HUES64 (cell line): ENCODE data around the gene FPR1.

Experiments
- H3K27ac ChIP-seq: 2 replicates; pipeline ENCODE4 v1.7.0; 2013; ENCODE audit warnings: low read depth, low read length, inconsistent platforms
- H3K27me3 ChIP-seq: 2 replicates; pipeline ENCODE4 v1.6.1; 2013; ENCODE audit warnings: mild to moderate bottlenecking, low read length; ENCODE audit not compliant: insufficient read depth
- H3K36me3 ChIP-seq: 2 replicates; pipeline ENCODE4 v1.6.1; 2013; ENCODE audit warnings: mild to moderate bottlenecking, low read length; ENCODE audit not compliant: insufficient read depth
- H3K4me1 ChIP-seq: 2 replicates; pipeline ENCODE4 v1.6.1; 2013; ENCODE audit warnings: mild to moderate bottlenecking, low read length, moderate library complexity; ENCODE audit not compliant: insufficient read depth
- H3K4me3 ChIP-seq: 2 replicates; pipeline ENCODE4 v1.5.1; 2013; ENCODE audit warnings: mild to moderate bottlenecking, low read length, moderate library complexity
- H3K9ac ChIP-seq: 2 replicates; pipeline ENCODE4 v1.6.1; 2013; ENCODE audit warnings: mild to moderate bottlenecking, low read depth, low read length
- H3K9me3 ChIP-seq: 2 replicates; pipeline ENCODE4 v1.6.1; 2013; ENCODE audit warnings: low read depth, low read length; ENCODE audit not compliant: insufficient read depth
- WGBS: fragments of 150-250, 120-280 bp; methylation state at CpG from one replicate; pipeline ENCODE4 v1.1.7; 2013; ENCODE audit warnings: missing lambda C conversion rate; 5-methylcytosine and 5-hydroxymethylcytosine counted together

FPR1 gene

GRCh38 chr19:51702825-51703574 lies 48.7 kb downstream of the FPR1 start:
- peaks cover 6% of the 10 kb centered on the region; the same call in 1 of the 2 replicates for H3K4me1 ChIP-seq
- H3K9me3 ChIP-seq: no peaks in the 10 kb centered on the region
- peaks cover 40% of the 10 kb centered on the region for H3K36me3 ChIP-seq
- 9% methylated on average over 46 of the region's 46 CpGs for WGBS
- H3K27ac ChIP-seq: peak overlapping the region; percentile 89; the same call in 1 of the 2 replicates
- no peak overlapping the region for H3K9ac ChIP-seq
- H3K27me3 ChIP-seq: no peaks in the 10 kb centered on the region
- peak overlapping the region; percentile 79 for H3K4me3 ChIP-seq

GRCh38 chr19:51702103-51702824 lies 49.4 kb downstream of the FPR1 start:
- Histone ChIP-seq H3K36me3 (peaks cover 44% of the 10 kb centered on the region), H3K4me1 (peaks cover 6% of the 10 kb centered on the region; the same call in 1 of the 2 replicates)

GRCh38 chr19:51701468-51702100 lies 50.1 kb downstream of the FPR1 start:
- H3K9ac ChIP-seq: no peak overlapping the region
- H3K4me3 ChIP-seq: peak overlapping the region; percentile 79
- WGBS: 86% methylated on average over 12 of the region's 12 CpGs
- peaks cover 45% of the 10 kb centered on the region for H3K36me3 ChIP-seq
- no peaks in the 10 kb centered on the region for H3K27me3 ChIP-seq
- H3K27ac ChIP-seq: peak overlapping the region; percentile 89; the same call in 1 of the 2 replicates
- H3K4me1 ChIP-seq: peaks cover 6% of the 10 kb centered on the region; the same call in 1 of the 2 replicates
- no peaks in the 10 kb centered on the region for H3K9me3 ChIP-seq

More at GRCh38 chr19:51702103-51702824, 49.4 kb downstream of the FPR1 start:
- Histone ChIP-seq H3K9ac (0 out of 2 replicates have a peak overlapping the region, but pooled peaks have one; percentile 36), H3K27me3 (no peaks in the 10 kb centered on the region), H3K9me3 (no peaks in the 10 kb centered on the region), H3K27ac (peak overlapping the region; percentile 89; the same call in 1 of the 2 replicates), H3K4me3 (peak overlapping the region; percentile 79)
- WGBS: 16% methylated on average over 27 of the region's 27 CpGs

DNA sequence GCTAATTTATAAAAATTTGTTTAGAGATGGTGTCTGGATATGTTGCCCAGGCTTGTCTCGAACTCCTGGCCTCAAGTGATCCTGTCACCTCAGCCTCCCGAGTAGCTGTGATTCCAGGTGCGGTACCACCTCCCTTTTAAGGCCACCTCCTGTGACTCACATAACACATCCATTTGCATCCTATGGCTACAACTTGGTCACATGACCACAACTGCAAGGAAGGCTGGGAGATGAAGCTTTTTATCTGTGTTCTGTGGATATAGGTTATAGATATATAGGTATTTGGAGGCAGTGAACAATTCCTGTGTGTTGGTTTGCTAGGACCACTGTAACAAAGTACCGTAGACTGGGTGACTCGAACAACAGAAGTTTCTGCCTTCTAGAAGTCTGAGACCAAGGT lies 52.5 kb downstream of the FPR1 start:
- no peak overlapping the region for H3K4me3 ChIP-seq
- no peak overlapping the region for H3K9ac ChIP-seq
- H3K9me3 ChIP-seq: no peaks in the 10 kb centered on the region
- H3K27me3 ChIP-seq: no peaks in the 10 kb centered on the region
- WGBS: 90% methylated on average over 5 of the region's 5 CpGs
- H3K36me3 ChIP-seq: peaks cover 42% of the 10 kb centered on the region
- peaks cover 6% of the 10 kb centered on the region; the same call in 1 of the 2 replicates for H3K4me1 ChIP-seq
- H3K27ac ChIP-seq: no peak overlapping the region

GRCh38 chr19:51698296-51698695 lies 53.4 kb downstream of the FPR1 start:
- Histone ChIP-seq H3K27ac (no peak overlapping the region), H3K27me3 (no peaks in the 10 kb centered on the region), H3K9ac (no peak overlapping the region), H3K4me1 (peaks cover 6% of the 10 kb centered on the region; the same call in 1 of the 2 replicates), H3K9me3 (no peaks in the 10 kb centered on the region), H3K36me3 (peaks cover 42% of the 10 kb centered on the region), H3K4me3 (no peak overlapping the region)
- WGBS: 94% methylated on average over 5 of the region's 5 CpGs

- Histone ChIP-seq H3K4me3 (no peak overlapping the region), H3K36me3 (peaks cover 42% of the 10 kb centered on the region), H3K9me3 (no peaks in the 10 kb centered on the region), H3K4me1 (peaks cover 9% of the 10 kb centered on the region; the same call in 1 of the 2 replicates), H3K27me3 (no peaks in the 10 kb centered on the region), H3K27ac (no peak overlapping the region), H3K9ac (no peak overlapping the region)
- 94% methylated on average over 9 of the region's 9 CpGs for WGBS
Observed at GRCh38 chr19:51697169-51697776, 54.4 kb downstream of the FPR1 start.

- H3K36me3 ChIP-seq: peaks cover 42% of the 10 kb centered on the region
- 89% methylated on average over 3 of the region's 3 CpGs for WGBS
- H3K4me3 ChIP-seq: no peak overlapping the region
Observed at GRCh38 chr19:51696606-51697005, 55.1 kb downstream of the FPR1 start.

More at GRCh38 chr19:51696606-51697005, 55.1 kb downstream of the FPR1 start:
- no peak overlapping the region for H3K9ac ChIP-seq
- no peak overlapping the region for H3K27ac ChIP-seq
- no peaks in the 10 kb centered on the region for H3K27me3 ChIP-seq
- peaks cover 11% of the 10 kb centered on the region; the same call in 1 of the 2 replicates for H3K4me1 ChIP-seq
- H3K9me3 ChIP-seq: no peaks in the 10 kb centered on the region
